Uterus (tissue), 2 donors: ENCODE data around the gene DNAH8.

Source experiments
- POLR2A ChIP-seq, 2 donors: fragments of 450-650 bp; IDR thresholded peaks; one replicate each; pipeline ENCODE4 v1.6.1; 2016; ENCODE audit warnings: antibody characterized with exemption in 2 of 2, mild to moderate bottlenecking in 1 of 2, moderate library complexity in 1 of 2
- TF ChIP-seq, protein P1 (sequence below), 4 experiments: fragments of 200-600 bp in 2 of 4; fragments of 450-650 bp in 2 of 4; sonication (generic) in 2 of 4; IDR thresholded peaks; one replicate each; pipeline ENCODE4 v1.5.1; 2016 to 2019; ENCODE audit warnings: antibody characterized with exemption in 4 of 4, mild to moderate bottlenecking in 2 of 4, moderate library complexity in 1 of 4

DNA sequence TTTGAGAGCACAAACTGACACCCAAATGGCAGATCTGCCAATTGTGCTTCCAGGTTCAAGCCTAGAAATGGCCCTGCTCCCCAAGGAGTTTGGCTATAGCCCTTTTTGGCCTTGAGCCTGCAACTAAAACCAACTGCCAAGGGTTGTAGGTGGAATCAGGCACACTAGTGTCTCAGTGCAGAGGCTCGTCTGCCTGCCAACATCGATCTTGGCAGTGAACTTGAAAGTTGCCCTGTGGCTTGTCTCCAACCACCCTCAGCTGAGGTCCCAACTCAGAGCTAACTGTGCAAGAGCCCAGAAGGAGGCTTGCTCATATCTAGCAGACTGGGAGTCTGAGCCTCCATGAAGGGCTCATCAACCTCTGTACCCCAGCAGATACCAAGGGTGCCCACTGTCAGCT is 240.8 kb downstream of the DNAH8 start:
- TF ChIP-seq, protein P1, sequence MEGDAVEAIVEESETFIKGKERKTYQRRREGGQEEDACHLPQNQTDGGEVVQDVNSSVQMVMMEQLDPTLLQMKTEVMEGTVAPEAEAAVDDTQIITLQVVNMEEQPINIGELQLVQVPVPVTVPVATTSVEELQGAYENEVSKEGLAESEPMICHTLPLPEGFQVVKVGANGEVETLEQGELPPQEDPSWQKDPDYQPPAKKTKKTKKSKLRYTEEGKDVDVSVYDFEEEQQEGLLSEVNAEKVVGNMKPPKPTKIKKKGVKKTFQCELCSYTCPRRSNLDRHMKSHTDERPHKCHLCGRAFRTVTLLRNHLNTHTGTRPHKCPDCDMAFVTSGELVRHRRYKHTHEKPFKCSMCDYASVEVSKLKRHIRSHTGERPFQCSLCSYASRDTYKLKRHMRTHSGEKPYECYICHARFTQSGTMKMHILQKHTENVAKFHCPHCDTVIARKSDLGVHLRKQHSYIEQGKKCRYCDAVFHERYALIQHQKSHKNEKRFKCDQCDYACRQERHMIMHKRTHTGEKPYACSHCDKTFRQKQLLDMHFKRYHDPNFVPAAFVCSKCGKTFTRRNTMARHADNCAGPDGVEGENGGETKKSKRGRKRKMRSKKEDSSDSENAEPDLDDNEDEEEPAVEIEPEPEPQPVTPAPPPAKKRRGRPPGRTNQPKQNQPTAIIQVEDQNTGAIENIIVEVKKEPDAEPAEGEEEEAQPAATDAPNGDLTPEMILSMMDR (IDR thresholded peaks at IDR 0.05): no peak
- TF ChIP-seq POLR2A (IDR thresholded peaks at IDR 0.05): no peak
